OCI-M2 (cell line): ENCODE measurements around the gene SERPINH1.
"Not testable (repeated sequence)": the region's sequence is repeated elsewhere in the genome, so short reads cannot be mapped to it uniquely, and the experiment has no call there.

Experiments
- DNase-seq: peaks from one replicate; lab custom pipeline; 2025; ENCODE audit not compliant: unreplicated experiment; lab: John Stamatoyannopoulos, UW

The SERPINH1 gene

DNA sequence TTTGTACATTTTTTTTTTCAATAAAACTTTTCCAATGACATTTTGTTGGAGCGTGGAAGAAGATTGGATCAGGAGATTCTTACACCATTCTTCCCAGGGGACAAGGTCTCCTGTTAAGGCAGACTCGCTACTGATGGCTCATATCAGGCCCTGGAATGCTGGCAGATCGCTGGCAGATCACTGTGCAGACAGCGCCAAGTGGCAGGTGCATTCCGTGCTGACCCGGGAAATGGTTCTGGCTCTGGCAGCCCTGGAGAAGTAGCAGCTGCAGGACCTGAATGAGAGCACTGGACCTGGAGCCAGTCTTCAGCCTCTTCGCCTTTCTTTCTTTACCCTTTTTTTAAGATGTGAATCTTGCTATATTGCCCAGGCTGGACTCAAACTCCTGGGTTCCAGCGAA, 10.7 kb downstream of the SERPINH1 start:
- DNase-seq, result no peak

- no peak for DNase-seq
Observed at GRCh38 chr11:75574698-75575602, 12.9 kb downstream of the SERPINH1 start.

- DNase-seq, result no peak
Observed at GRCh38 chr11:75576017-75576416, 14.0 kb downstream of the SERPINH1 start.

DNA sequence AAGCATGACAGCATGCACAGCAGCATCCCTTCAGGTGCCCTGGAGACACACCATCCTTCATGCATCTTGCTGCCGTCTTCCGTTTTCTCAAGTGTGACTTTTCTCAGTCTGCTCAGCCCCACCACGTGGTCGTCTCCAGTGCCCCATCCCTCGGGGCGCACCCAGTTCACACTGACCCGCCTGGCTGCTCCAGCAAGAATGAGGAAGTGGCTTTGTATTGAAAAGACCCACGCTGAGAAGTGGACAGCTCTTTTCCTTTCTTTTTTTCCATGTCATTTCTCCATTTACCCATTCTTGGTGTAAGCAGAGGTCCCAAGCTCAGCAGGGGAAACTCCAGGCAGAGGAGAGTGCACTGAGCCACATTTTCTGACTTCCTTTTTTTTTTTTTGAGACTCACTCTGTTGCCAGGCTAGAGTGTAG, 14.5 kb downstream of the SERPINH1 start:
- no peak for DNase-seq

- DNase-seq, result no peak
Observed at GRCh38 chr11:75577207-75577606, 15.2 kb downstream of the SERPINH1 start.

GRCh38 chr11:75578977-75579376, 16.9 kb downstream of the SERPINH1 start:
- no peak for DNase-seq

DNA sequence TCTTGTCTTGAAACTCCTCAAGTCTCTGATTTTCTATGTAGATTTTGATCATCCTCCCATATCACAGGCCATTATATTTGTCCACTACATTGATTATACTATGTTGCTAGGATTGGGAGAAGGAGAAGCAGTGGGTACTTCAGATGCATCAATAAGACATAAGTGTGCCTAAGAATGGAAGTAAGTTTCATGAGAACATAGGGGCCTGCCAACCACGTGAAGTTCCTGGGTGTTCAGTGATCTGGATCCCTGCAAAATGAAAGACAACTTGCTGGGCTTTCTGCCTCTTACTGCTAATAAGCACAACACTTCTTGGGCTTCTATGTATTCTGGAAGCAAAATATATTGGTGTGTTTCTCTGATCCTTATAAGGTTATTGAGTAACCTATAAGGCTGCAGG, 17.8 kb downstream of the SERPINH1 start:
- DNase-seq, result no peak

DNA sequence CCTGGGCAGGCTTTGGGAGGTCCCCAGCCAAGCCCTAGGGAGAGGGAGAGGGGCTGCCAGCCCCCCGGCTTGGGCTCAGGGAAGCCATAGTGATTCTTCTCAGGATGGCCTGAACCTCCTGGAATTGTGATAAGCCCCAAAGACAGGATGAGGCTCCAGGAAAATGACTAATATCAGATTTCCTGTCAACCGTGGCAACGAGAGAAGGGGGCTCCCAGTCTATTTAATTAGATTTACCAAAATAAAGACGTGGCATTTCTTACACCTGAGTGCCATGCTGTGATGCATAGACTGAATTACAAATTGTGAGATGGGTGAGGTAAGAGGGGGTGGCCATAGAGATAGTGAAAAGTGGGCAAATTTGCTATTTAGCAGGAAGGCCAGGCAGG, 20.4 kb downstream of the SERPINH1 start:
- no peak for DNase-seq

DNA sequence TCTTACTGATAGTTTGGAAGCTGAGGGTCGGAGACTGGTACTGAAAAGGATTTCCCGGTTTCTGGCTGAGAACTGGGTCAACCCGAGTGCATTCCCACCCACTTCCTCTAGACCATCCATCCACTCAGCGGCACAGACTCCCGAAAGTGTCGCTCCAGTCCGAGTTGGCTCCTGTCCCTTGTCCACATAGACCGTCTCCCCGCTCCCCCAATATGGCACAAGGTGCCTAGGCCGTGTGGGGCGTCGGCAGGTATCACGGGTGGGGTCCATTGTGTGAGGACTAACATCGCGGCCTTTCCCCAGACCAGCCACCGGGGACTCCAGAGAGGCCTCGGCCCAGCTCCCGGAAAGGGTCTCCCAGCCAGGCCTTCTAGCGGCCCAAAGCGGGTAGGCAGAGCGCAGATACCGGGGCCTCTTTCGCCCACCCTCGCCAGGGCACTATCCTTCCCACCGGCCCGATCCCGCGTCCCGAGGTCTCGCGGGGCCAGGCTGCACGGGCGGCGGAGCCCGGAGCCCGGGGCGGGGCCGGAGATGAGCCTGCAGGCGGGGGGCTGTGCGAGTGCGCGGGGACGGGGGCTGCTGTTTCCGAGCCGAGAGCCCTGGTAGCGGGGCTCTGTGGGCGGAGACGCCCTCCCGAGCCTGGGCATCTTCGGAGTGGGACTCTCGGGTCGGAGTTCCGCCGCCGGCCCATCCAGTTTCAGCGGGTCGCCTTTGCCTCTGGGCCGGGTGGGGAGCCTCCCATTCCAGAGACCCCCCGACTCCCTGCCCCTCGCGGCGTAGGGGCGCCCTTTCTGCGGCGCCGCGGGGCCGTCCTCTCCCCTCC, 21.1 kb downstream of the SERPINH1 start:
- no peak for DNase-seq

- no peak for DNase-seq
Observed at GRCh38 chr11:75583718-75584658, 21.9 kb downstream of the SERPINH1 start.

- DNase-seq, result not testable (repeated sequence)
Observed at GRCh38 chr11:75584659-75585292, 22.7 kb downstream of the SERPINH1 start.

DNA sequence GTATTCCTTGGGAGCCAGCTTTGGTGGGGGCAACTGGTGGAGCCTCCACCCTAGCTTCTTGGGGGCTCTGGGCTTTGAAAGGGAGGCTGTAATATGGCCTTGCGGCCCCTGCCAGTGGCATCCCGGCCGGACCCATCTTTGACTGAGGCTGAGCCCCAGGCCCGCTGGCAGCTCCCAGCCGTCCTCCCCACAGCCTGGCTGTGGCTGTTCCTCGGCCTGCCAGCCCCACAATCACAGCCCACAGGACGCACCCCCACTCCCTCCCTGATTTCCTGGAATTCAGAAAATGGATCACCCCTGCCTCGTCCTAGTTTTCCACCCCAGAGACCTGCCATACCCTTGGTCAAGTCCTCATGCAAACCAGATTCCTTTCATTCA, 23.2 kb downstream of the SERPINH1 start:
- no peak for DNase-seq

DNA sequence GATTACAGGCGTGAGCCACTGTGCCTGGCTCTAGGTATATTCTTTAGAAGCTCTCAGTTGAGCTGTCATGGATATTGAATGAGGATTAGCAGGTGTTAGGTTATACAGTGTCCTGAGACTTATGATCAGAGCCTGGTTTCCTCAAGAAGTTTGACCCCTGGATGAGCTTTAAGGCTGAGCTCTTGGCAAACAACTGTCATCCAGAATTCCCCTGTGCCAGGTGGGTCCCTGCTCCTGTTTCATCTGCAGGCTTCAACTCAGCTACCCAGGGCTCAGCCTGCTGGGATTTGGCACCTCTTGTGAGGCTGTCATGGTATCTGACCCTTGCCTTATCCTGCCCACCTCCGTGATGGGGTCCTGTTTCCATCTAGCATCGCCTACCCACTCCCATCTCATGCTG, 24.3 kb downstream of the SERPINH1 start:
- DNase-seq, result no peak

DNA sequence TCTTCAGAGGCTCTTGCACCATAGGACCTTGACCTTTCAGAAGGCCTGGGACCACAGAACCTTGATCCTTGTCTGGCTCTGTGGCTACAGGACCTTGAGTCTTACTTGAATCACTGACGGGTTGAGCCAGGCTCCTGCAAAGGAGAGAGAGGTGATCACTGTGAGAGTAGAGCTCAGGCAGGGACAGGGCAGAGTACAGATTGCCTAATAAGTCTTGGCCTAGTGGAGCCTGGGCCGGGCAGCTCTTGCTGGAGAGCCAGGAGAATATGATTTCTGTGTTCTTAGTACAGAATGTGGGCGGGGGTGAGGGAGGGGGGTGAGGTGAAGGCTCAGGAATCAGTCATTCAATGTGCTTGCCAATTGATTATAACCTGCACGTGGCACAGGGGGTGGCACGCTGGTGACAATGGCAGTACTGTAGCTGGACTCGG, 26.0 kb downstream of the SERPINH1 start:
- no peak for DNase-seq

GRCh38 chr11:75589051-75589450, 27.0 kb downstream of the SERPINH1 start:
- DNase-seq, result no peak

- DNase-seq, result peak; percentile 55
Observed at GRCh38 chr11:75589933-75590332, 27.9 kb downstream of the SERPINH1 start.

GRCh38 chr11:75591371-75591770, 29.3 kb downstream of the SERPINH1 start:
- DNase-seq, result no peak

- DNase-seq, result no peak
Observed at GRCh38 chr11:75591966-75592365, 29.9 kb downstream of the SERPINH1 start.

GRCh38 chr11:75592715-75593114, 30.7 kb downstream of the SERPINH1 start:
- no peak for DNase-seq

DNA sequence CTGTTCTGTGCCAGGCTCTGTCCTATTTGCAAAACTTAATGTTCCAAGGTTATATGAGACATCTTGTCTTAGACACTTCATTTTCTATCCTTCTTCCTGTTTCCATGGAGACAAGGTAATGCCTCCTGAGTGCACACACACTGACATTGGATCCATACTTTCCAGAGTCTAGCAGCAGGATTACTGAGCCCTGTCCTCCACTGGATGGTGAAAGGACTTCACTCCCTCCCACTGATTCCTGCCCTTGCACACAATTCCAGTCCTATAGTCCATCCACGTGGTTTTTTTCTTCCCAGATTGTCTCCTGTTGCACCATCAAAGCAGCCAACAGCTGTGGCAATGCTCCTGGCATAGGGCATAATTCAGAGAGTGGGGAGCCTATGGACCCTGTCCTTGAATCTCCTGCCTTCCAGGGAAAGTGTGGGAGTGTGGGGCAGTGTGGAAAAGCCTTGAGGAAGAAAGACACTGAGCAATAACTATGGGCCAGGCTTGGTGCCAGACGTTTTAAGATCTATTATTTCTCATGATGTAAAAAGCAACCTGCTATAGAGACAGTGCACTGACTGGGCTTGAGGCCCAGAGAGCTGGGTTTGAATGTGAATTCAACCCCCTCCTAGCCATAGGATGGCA, 31.3 kb downstream of the SERPINH1 start:
- DNase-seq, result no peak
